HepG2 (cell line): ENCODE data around the gene BPIFA2. TPM values are rescaled to one million over a fixed set of nuclear protein-coding genes. Genes with fewer than 3 reads are reported as not detected.

Source experiments
- GTF3A ChIP-seq: sonication (generic); formaldehyde crosslinking; conservative IDR thresholded peaks from 2 replicates; pipeline ENCODE4 v1.4.0; 2020; ENCODE audit warnings: mild to moderate bottlenecking, missing genetic modification reagents
- HMG20A ChIP-seq: IDR thresholded peaks from 2 replicates; pipeline ENCODE4 v1.6.1; 2016; ENCODE audit warnings: borderline replicate concordance
- HOXA5 ChIP-seq: sonication (generic); formaldehyde crosslinking; IDR thresholded peaks from 2 replicates; pipeline ENCODE4 v1.4.0; 2020; ENCODE audit warnings: missing genetic modification reagents
- IRX3 ChIP-seq: sonication (generic); formaldehyde crosslinking; IDR thresholded peaks from 2 replicates; pipeline ENCODE4 v1.8.1; 2023; ENCODE audit warnings: mild to moderate bottlenecking, low read depth, missing genetic modification reagents, borderline replicate concordance
- MIER2 ChIP-seq: IDR thresholded peaks from 2 replicates; pipeline ENCODE4 v1.6.1; 2016; ENCODE audit warnings: missing biosample characterization, missing genetic modification reagents
- NR2F2 ChIP-seq: IDR thresholded peaks from 2 replicates; pipeline ENCODE4 v1.6.1; 2012; ENCODE audit warnings: low read depth, inconsistent platforms, borderline replicate concordance
- SP4 ChIP-seq: sonication (generic); formaldehyde crosslinking; IDR thresholded peaks from 2 replicates; pipeline ENCODE4 v1.8.1; 2023; ENCODE audit warnings: mild to moderate bottlenecking, missing genetic modification reagents
- SSRP1 ChIP-seq: IDR thresholded peaks from 2 replicates; pipeline ENCODE4 v1.6.1; 2016; ENCODE audit warnings: control low read depth
- ZNF430 ChIP-seq: sonication (generic); formaldehyde crosslinking; IDR thresholded peaks from 2 replicates; pipeline ENCODE4 v1.9.0; 2021; ENCODE audit warnings: mild to moderate bottlenecking, missing genetic modification reagents
- ZSCAN31 ChIP-seq: sonication (generic); formaldehyde crosslinking; IDR thresholded peaks from 2 replicates; pipeline ENCODE4 v1.5.0; 2020; ENCODE audit warnings: low read depth, mild to moderate bottlenecking, missing genetic modification reagents
- polyA plus RNA-seq, 8 experiments: library from polyadenylated mRNA; depleted of rRNA in 3 of 8; stranded (reverse) in 7 of 8; unstranded in 1 of 8; fragments of >200 nt; fragmentation: Illumina TruSeq in 4 of 8; extraction: Trizol in 4 of 8; gene quantifications; 2 replicates each; pipeline versions ENCODE4 v1.2.1 to v1.2.3, GENCODE V29; 2011 to 2016; ENCODE audit warnings: low read depth in 4 of 8, missing spikeins in 1 of 8, mixed read lengths in 1 of 8; ENCODE audit not compliant: insufficient read depth in 1 of 8
- total RNA-seq, 5 experiments: library from RNA; depleted of rRNA; stranded (reverse); fragments of >200 nt; fragmentation: Illumina TruSeq; extraction: Trizol; gene quantifications; 2 replicates each; pipeline ENCODE4 v1.2.3, GENCODE V29; 2016; ENCODE audit warnings: low read depth in 1 of 5
- TF ChIP-seq, protein P1 (sequence below): sonication (generic); formaldehyde crosslinking; IDR thresholded peaks from 2 replicates; pipeline ENCODE4 v1.4.0; 2020; ENCODE audit warnings: missing genetic modification reagents, mild to moderate bottlenecking, borderline replicate concordance
- TF ChIP-seq, protein P2 (sequence below), 2 experiments: IDR thresholded peaks; 2 replicates each; pipeline ENCODE4 v1.6.1; 2011 to 2012; ENCODE audit warnings: low read length in 2 of 2, borderline replicate concordance in 1 of 2, low read depth in 1 of 2, mild to moderate bottlenecking in 1 of 2, moderate library complexity in 1 of 2
- TF ChIP-seq, protein P3 (sequence below): sonication (generic); formaldehyde crosslinking; IDR thresholded peaks from 2 replicates; pipeline ENCODE4 v1.8.1; 2023; ENCODE audit warnings: mild to moderate bottlenecking, missing genetic modification reagents
- TF ChIP-seq, protein P4 (sequence below): sonication (generic); formaldehyde crosslinking; IDR thresholded peaks from 2 replicates; pipeline ENCODE4 v1.5.0; 2020; ENCODE audit warnings: mild to moderate bottlenecking, missing genetic modification reagents
- TF ChIP-seq, protein P5 (sequence below): sonication (generic); formaldehyde crosslinking; IDR thresholded peaks from 2 replicates; pipeline ENCODE4 v1.4.0; 2020; ENCODE audit warnings: missing genetic modification reagents
- TF ChIP-seq, protein P6 (sequence below): sonication (generic); formaldehyde crosslinking; IDR thresholded peaks from 2 replicates; pipeline ENCODE4 v1.9.0; 2021; ENCODE audit warnings: missing genetic modification reagents, borderline replicate concordance

BPIFA2 gene
- total and polyA plus RNA-seq, 2 of the 13 experiments (the other 11 are each of a cell fraction or from before 2014, with no cell fraction given), result not detected

DNA sequence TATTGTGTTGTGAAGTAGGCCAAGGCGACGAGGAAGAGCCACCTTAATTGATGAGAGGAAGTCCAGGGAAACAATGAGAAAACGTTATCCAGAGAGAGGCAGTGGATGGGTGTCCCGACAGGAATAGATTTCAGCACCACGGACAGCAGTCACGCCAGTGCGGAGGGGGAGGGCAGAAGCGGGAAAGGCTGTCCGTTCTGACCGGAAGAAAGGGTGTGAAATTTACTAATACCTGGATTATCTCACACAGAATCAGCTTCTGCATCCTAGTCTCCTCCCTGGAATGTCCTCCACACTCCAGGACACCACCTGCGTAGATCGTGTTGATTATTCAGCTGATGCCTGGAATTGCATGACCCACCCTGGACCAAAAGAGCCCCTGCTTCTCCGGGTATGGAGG is 41.8 kb downstream of the BPIFA2 start (continued):
- peak; percentile 75 for TF ChIP-seq SP4 (CRISPR knock-in tag)
- TF ChIP-seq NR2F2, result no peak
- TF ChIP-seq ZSCAN31, result peak; percentile 91
- peak; percentile 100 for TF ChIP-seq MIER2 (CRISPR knock-in tag)
- TF ChIP-seq, protein P1, sequence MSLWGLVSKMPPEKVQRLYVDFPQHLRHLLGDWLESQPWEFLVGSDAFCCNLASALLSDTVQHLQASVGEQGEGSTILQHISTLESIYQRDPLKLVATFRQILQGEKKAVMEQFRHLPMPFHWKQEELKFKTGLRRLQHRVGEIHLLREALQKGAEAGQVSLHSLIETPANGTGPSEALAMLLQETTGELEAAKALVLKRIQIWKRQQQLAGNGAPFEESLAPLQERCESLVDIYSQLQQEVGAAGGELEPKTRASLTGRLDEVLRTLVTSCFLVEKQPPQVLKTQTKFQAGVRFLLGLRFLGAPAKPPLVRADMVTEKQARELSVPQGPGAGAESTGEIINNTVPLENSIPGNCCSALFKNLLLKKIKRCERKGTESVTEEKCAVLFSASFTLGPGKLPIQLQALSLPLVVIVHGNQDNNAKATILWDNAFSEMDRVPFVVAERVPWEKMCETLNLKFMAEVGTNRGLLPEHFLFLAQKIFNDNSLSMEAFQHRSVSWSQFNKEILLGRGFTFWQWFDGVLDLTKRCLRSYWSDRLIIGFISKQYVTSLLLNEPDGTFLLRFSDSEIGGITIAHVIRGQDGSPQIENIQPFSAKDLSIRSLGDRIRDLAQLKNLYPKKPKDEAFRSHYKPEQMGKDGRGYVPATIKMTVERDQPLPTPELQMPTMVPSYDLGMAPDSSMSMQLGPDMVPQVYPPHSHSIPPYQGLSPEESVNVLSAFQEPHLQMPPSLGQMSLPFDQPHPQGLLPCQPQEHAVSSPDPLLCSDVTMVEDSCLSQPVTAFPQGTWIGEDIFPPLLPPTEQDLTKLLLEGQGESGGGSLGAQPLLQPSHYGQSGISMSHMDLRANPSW (CRISPR knock-in tag), result no peak
- TF ChIP-seq, protein P2, sequence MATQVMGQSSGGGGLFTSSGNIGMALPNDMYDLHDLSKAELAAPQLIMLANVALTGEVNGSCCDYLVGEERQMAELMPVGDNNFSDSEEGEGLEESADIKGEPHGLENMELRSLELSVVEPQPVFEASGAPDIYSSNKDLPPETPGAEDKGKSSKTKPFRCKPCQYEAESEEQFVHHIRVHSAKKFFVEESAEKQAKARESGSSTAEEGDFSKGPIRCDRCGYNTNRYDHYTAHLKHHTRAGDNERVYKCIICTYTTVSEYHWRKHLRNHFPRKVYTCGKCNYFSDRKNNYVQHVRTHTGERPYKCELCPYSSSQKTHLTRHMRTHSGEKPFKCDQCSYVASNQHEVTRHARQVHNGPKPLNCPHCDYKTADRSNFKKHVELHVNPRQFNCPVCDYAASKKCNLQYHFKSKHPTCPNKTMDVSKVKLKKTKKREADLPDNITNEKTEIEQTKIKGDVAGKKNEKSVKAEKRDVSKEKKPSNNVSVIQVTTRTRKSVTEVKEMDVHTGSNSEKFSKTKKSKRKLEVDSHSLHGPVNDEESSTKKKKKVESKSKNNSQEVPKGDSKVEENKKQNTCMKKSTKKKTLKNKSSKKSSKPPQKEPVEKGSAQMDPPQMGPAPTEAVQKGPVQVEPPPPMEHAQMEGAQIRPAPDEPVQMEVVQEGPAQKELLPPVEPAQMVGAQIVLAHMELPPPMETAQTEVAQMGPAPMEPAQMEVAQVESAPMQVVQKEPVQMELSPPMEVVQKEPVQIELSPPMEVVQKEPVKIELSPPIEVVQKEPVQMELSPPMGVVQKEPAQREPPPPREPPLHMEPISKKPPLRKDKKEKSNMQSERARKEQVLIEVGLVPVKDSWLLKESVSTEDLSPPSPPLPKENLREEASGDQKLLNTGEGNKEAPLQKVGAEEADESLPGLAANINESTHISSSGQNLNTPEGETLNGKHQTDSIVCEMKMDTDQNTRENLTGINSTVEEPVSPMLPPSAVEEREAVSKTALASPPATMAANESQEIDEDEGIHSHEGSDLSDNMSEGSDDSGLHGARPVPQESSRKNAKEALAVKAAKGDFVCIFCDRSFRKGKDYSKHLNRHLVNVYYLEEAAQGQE (IDR thresholded peaks at IDR 0.05; ENCODE audit: borderline replicate concordance in 1 of 2, low read depth in 1 of 2, low read length in 2 of 2), result peak in 1 of 2 experiments; percentile 99
- peak; percentile 95; the same call in 1 of the 2 replicates for TF ChIP-seq IRX3
- peak; percentile 91 for TF ChIP-seq ZNF430
- peak; percentile 69; the same call in 1 of the 2 replicates for TF ChIP-seq HMG20A (CRISPR knock-in tag)
- TF ChIP-seq, protein P3, sequence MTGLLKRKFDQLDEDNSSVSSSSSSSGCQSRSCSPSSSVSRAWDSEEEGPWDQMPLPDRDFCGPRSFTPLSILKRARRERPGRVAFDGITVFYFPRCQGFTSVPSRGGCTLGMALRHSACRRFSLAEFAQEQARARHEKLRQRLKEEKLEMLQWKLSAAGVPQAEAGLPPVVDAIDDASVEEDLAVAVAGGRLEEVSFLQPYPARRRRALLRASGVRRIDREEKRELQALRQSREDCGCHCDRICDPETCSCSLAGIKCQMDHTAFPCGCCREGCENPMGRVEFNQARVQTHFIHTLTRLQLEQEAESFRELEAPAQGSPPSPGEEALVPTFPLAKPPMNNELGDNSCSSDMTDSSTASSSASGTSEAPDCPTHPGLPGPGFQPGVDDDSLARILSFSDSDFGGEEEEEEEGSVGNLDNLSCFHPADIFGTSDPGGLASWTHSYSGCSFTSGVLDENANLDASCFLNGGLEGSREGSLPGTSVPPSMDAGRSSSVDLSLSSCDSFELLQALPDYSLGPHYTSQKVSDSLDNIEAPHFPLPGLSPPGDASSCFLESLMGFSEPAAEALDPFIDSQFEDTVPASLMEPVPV (CRISPR knock-in tag), result peak; percentile 65; the same call in 1 of the 2 replicates
- TF ChIP-seq SSRP1 (CRISPR knock-in tag), result 0 out of 2 replicates have a peak, but pooled peaks have one; percentile 48
- TF ChIP-seq HOXA5 (CRISPR knock-in tag), result peak; percentile 99
- no peak for TF ChIP-seq GTF3A (CRISPR knock-in tag)
- TF ChIP-seq, protein P4, sequence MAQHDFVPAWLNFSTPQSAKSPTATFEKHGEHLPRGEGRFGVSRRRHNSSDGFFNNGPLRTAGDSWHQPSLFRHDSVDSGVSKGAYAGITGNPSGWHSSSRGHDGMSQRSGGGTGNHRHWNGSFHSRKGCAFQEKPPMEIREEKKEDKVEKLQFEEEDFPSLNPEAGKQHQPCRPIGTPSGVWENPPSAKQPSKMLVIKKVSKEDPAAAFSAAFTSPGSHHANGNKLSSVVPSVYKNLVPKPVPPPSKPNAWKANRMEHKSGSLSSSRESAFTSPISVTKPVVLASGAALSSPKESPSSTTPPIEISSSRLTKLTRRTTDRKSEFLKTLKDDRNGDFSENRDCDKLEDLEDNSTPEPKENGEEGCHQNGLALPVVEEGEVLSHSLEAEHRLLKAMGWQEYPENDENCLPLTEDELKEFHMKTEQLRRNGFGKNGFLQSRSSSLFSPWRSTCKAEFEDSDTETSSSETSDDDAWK, result no peak
- TF ChIP-seq, protein P5, sequence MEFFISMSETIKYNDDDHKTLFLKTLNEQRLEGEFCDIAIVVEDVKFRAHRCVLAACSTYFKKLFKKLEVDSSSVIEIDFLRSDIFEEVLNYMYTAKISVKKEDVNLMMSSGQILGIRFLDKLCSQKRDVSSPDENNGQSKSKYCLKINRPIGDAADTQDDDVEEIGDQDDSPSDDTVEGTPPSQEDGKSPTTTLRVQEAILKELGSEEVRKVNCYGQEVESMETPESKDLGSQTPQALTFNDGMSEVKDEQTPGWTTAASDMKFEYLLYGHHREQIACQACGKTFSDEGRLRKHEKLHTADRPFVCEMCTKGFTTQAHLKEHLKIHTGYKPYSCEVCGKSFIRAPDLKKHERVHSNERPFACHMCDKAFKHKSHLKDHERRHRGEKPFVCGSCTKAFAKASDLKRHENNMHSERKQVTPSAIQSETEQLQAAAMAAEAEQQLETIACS (CRISPR knock-in tag), result 0 out of 2 replicates have a peak, but pooled peaks have one; percentile 32
- TF ChIP-seq, protein P6, sequence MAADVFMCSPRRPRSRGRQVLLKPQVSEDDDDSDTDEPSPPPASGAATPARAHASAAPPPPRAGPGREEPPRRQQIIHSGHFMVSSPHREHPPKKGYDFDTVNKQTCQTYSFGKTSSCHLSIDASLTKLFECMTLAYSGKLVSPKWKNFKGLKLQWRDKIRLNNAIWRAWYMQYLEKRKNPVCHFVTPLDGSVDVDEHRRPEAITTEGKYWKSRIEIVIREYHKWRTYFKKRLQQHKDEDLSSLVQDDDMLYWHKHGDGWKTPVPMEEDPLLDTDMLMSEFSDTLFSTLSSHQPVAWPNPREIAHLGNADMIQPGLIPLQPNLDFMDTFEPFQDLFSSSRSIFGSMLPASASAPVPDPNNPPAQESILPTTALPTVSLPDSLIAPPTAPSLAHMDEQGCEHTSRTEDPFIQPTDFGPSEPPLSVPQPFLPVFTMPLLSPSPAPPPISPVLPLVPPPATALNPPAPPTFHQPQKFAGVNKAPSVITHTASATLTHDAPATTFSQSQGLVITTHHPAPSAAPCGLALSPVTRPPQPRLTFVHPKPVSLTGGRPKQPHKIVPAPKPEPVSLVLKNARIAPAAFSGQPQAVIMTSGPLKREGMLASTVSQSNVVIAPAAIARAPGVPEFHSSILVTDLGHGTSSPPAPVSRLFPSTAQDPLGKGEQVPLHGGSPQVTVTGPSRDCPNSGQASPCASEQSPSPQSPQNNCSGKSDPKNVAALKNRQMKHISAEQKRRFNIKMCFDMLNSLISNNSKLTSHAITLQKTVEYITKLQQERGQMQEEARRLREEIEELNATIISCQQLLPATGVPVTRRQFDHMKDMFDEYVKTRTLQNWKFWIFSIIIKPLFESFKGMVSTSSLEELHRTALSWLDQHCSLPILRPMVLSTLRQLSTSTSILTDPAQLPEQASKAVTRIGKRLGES (CRISPR knock-in tag), result peak; percentile 96
